WTC11 (cell line): Measurements from ENCODE around the gene ATF4. TPM values are rescaled to one million over a fixed set of nuclear protein-coding genes. Genes with fewer than 3 reads are reported as not detected.

Experiments used
- EMX1 ChIP-seq: fragments of 250-450 bp; sonication (Bioruptor Pico); IDR thresholded peaks from 2 replicates; pipeline ENCODE4 v1.8.0; 2021; ENCODE audit warnings: mild to moderate bottlenecking
- FOXK1 ChIP-seq: sonication (generic); formaldehyde crosslinking; IDR thresholded peaks from 2 replicates; pipeline ENCODE4 v1.8.0; 2022; ENCODE audit warnings: mild to moderate bottlenecking, moderate library complexity, missing genetic modification reagents
- OVOL2 ChIP-seq: fragments of 250-450 bp; sonication (Bioruptor Pico); IDR thresholded peaks from 2 replicates; pipeline ENCODE4 v1.9.0; 2021; ENCODE audit warnings: mild to moderate bottlenecking, borderline replicate concordance
- PRRX2 ChIP-seq: fragments of 250-450 bp; sonication (Bioruptor Pico); IDR thresholded peaks from 2 replicates; pipeline ENCODE4 v1.8.0; 2021; ENCODE audit warnings: mild to moderate bottlenecking
- RELA ChIP-seq: sonication (generic); formaldehyde crosslinking; IDR thresholded peaks from 2 replicates; pipeline ENCODE4 v1.8.1; 2022; ENCODE audit warnings: missing genetic modification reagents, mild to moderate bottlenecking, borderline replicate concordance
- TCF7 ChIP-seq: sonication (generic); formaldehyde crosslinking; IDR thresholded peaks from 2 replicates; pipeline ENCODE4 v1.8.0; 2022; ENCODE audit warnings: mild to moderate bottlenecking, low read depth, missing genetic modification reagents, moderate library complexity
- ZNF138 ChIP-seq: sonication (generic); formaldehyde crosslinking; conservative IDR thresholded peaks from 2 replicates; pipeline ENCODE4 v1.8.1; 2022; ENCODE audit warnings: mild to moderate bottlenecking, moderate library complexity, missing genetic modification reagents
- ZNF219 ChIP-seq: sonication (generic); formaldehyde crosslinking; IDR thresholded peaks from 2 replicates; pipeline ENCODE4 v1.8.0; 2023; ENCODE audit warnings: missing genetic modification reagents, mild to moderate bottlenecking, borderline replicate concordance
- ZNF671 ChIP-seq: fragments of 250-450 bp; sonication (Bioruptor Pico); IDR thresholded peaks from 2 replicates; pipeline ENCODE4 v1.8.0; 2021; ENCODE audit warnings: mild to moderate bottlenecking
- total RNA-seq: library from RNA; stranded (reverse); gene quantifications from 3 replicates; pipeline ENCODE4 v1.2.3, GENCODE V29; 2021
- TF ChIP-seq, protein P1 (sequence below): fragments of 250-450 bp; sonication (Bioruptor Pico); IDR thresholded peaks from 2 replicates; pipeline ENCODE4 v1.8.0; 2021; ENCODE audit warnings: mild to moderate bottlenecking
- TF ChIP-seq, protein P2 (sequence below): fragments of 250-450 bp; sonication (Bioruptor Pico); IDR thresholded peaks from 2 replicates; pipeline ENCODE4 v2.1.2; 2022; ENCODE audit warnings: mild to moderate bottlenecking, moderate library complexity
- TF ChIP-seq, protein P3 (sequence below): sonication (generic); formaldehyde crosslinking; IDR thresholded peaks from 2 replicates; pipeline ENCODE4 v1.8.1; 2023; ENCODE audit warnings: mild to moderate bottlenecking, missing genetic modification reagents
- TF ChIP-seq, protein P4 (sequence below): sonication (generic); formaldehyde crosslinking; IDR thresholded peaks from 2 replicates; pipeline ENCODE4 v1.8.0; 2023; ENCODE audit warnings: missing genetic modification reagents, mild to moderate bottlenecking, borderline replicate concordance
- TF ChIP-seq, protein P5 (sequence below): sonication (generic); formaldehyde crosslinking; IDR thresholded peaks from 2 replicates; pipeline ENCODE4 v1.8.1; 2022; ENCODE audit warnings: mild to moderate bottlenecking, missing genetic modification reagents, moderate library complexity, borderline replicate concordance
- TF ChIP-seq, protein P6 (sequence below): fragments of 250-450 bp; sonication (Bioruptor Pico); IDR thresholded peaks from 2 replicates; pipeline ENCODE4 v1.9.0; 2021; ENCODE audit warnings: mild to moderate bottlenecking, borderline replicate concordance
- TF ChIP-seq, protein P7 (sequence below): sonication (generic); formaldehyde crosslinking; IDR thresholded peaks from 2 replicates; pipeline ENCODE4 v1.8.1; 2022; ENCODE audit warnings: low read depth, mild to moderate bottlenecking, moderate library complexity, missing genetic modification reagents, borderline replicate concordance
- TF ChIP-seq, protein P8 (sequence below): sonication (generic); formaldehyde crosslinking; IDR thresholded peaks from 2 replicates; pipeline ENCODE4 v1.8.1; 2022; ENCODE audit warnings: low read depth, missing genetic modification reagents, borderline replicate concordance
- TF ChIP-seq, protein P9 (sequence below): sonication (generic); formaldehyde crosslinking; IDR thresholded peaks from 2 replicates; pipeline ENCODE4 v1.8.1; 2023; ENCODE audit warnings: mild to moderate bottlenecking, missing genetic modification reagents, moderate library complexity

ATF4 gene
- total RNA-seq, 1 experiment from 2014 or later = 460 TPM

DNA sequence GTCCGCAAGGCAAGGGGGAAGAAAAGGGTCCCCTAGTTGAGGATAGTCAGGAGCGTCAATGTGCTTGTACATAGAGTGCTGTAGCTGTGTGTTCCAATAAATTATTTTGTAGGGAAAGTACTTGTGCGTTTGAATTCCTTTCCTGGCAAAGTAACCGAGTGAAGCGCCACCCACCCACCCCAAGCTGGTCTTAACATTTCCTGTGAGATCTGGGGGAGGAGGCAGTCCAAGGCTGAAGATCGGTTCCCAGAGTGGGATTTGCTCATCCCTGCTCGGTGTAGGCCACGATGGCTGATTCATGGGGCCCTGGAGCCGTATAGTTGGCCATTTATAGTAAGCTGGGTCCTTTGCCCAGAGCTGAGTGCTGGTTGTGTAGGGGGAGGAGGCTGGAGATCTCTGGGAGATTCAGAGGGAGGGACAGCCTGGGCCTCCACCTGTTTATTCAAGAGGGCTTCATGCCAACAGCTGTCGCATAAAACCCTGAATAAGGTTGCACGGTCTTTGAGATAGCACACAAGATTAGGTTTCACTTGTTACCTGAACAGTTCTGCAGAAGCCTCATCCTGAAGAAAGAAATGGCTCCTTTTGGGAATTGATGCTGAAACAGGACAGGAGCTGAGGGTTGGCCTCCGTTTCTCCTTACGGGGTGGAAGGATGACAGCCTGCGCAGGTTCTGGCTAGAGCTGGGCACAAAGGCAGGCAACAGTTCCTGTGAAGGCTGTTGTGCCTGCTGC, 2.4 kb downstream of the ATF4 start (continued):
- TF ChIP-seq, protein P1, sequence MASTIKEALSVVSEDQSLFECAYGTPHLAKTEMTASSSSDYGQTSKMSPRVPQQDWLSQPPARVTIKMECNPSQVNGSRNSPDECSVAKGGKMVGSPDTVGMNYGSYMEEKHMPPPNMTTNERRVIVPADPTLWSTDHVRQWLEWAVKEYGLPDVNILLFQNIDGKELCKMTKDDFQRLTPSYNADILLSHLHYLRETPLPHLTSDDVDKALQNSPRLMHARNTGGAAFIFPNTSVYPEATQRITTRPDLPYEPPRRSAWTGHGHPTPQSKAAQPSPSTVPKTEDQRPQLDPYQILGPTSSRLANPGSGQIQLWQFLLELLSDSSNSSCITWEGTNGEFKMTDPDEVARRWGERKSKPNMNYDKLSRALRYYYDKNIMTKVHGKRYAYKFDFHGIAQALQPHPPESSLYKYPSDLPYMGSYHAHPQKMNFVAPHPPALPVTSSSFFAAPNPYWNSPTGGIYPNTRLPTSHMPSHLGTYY (CRISPR knock-in tag) = peak; percentile 93
- TF ChIP-seq ZNF671 (CRISPR knock-in tag) = peak; percentile 93
- no peak for TF ChIP-seq ZNF138 (CRISPR knock-in tag)
- TF ChIP-seq, protein P2, sequence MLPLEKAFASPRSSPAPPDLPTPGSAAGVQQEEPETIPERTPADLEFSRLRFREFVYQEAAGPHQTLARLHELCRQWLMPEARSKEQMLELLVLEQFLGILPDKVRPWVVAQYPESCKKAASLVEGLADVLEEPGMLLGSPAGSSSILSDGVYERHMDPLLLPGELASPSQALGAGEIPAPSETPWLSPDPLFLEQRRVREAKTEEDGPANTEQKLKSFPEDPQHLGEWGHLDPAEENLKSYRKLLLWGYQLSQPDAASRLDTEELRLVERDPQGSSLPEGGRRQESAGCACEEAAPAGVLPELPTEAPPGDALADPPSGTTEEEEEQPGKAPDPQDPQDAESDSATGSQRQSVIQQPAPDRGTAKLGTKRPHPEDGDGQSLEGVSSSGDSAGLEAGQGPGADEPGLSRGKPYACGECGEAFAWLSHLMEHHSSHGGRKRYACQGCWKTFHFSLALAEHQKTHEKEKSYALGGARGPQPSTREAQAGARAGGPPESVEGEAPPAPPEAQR (CRISPR knock-in tag) = no peak
- no peak for TF ChIP-seq FOXK1 (CRISPR knock-in tag)
- peak; percentile 97 for TF ChIP-seq PRRX2 (CRISPR knock-in tag)
- TF ChIP-seq, protein P3, sequence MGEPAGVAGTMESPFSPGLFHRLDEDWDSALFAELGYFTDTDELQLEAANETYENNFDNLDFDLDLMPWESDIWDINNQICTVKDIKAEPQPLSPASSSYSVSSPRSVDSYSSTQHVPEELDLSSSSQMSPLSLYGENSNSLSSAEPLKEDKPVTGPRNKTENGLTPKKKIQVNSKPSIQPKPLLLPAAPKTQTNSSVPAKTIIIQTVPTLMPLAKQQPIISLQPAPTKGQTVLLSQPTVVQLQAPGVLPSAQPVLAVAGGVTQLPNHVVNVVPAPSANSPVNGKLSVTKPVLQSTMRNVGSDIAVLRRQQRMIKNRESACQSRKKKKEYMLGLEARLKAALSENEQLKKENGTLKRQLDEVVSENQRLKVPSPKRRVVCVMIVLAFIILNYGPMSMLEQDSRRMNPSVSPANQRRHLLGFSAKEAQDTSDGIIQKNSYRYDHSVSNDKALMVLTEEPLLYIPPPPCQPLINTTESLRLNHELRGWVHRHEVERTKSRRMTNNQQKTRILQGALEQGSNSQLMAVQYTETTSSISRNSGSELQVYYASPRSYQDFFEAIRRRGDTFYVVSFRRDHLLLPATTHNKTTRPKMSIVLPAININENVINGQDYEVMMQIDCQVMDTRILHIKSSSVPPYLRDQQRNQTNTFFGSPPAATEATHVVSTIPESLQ (CRISPR knock-in tag) = no peak
- TF ChIP-seq, protein P4, sequence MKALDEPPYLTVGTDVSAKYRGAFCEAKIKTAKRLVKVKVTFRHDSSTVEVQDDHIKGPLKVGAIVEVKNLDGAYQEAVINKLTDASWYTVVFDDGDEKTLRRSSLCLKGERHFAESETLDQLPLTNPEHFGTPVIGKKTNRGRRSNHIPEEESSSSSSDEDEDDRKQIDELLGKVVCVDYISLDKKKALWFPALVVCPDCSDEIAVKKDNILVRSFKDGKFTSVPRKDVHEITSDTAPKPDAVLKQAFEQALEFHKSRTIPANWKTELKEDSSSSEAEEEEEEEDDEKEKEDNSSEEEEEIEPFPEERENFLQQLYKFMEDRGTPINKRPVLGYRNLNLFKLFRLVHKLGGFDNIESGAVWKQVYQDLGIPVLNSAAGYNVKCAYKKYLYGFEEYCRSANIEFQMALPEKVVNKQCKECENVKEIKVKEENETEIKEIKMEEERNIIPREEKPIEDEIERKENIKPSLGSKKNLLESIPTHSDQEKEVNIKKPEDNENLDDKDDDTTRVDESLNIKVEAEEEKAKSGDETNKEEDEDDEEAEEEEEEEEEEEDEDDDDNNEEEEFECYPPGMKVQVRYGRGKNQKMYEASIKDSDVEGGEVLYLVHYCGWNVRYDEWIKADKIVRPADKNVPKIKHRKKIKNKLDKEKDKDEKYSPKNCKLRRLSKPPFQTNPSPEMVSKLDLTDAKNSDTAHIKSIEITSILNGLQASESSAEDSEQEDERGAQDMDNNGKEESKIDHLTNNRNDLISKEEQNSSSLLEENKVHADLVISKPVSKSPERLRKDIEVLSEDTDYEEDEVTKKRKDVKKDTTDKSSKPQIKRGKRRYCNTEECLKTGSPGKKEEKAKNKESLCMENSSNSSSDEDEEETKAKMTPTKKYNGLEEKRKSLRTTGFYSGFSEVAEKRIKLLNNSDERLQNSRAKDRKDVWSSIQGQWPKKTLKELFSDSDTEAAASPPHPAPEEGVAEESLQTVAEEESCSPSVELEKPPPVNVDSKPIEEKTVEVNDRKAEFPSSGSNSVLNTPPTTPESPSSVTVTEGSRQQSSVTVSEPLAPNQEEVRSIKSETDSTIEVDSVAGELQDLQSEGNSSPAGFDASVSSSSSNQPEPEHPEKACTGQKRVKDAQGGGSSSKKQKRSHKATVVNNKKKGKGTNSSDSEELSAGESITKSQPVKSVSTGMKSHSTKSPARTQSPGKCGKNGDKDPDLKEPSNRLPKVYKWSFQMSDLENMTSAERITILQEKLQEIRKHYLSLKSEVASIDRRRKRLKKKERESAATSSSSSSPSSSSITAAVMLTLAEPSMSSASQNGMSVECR (CRISPR knock-in tag) = no peak
- TF ChIP-seq, protein P5, sequence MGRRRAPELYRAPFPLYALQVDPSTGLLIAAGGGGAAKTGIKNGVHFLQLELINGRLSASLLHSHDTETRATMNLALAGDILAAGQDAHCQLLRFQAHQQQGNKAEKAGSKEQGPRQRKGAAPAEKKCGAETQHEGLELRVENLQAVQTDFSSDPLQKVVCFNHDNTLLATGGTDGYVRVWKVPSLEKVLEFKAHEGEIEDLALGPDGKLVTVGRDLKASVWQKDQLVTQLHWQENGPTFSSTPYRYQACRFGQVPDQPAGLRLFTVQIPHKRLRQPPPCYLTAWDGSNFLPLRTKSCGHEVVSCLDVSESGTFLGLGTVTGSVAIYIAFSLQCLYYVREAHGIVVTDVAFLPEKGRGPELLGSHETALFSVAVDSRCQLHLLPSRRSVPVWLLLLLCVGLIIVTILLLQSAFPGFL (CRISPR knock-in tag) = no peak
- TF ChIP-seq ZNF219 (CRISPR knock-in tag) = no peak
- TF ChIP-seq, protein P6, sequence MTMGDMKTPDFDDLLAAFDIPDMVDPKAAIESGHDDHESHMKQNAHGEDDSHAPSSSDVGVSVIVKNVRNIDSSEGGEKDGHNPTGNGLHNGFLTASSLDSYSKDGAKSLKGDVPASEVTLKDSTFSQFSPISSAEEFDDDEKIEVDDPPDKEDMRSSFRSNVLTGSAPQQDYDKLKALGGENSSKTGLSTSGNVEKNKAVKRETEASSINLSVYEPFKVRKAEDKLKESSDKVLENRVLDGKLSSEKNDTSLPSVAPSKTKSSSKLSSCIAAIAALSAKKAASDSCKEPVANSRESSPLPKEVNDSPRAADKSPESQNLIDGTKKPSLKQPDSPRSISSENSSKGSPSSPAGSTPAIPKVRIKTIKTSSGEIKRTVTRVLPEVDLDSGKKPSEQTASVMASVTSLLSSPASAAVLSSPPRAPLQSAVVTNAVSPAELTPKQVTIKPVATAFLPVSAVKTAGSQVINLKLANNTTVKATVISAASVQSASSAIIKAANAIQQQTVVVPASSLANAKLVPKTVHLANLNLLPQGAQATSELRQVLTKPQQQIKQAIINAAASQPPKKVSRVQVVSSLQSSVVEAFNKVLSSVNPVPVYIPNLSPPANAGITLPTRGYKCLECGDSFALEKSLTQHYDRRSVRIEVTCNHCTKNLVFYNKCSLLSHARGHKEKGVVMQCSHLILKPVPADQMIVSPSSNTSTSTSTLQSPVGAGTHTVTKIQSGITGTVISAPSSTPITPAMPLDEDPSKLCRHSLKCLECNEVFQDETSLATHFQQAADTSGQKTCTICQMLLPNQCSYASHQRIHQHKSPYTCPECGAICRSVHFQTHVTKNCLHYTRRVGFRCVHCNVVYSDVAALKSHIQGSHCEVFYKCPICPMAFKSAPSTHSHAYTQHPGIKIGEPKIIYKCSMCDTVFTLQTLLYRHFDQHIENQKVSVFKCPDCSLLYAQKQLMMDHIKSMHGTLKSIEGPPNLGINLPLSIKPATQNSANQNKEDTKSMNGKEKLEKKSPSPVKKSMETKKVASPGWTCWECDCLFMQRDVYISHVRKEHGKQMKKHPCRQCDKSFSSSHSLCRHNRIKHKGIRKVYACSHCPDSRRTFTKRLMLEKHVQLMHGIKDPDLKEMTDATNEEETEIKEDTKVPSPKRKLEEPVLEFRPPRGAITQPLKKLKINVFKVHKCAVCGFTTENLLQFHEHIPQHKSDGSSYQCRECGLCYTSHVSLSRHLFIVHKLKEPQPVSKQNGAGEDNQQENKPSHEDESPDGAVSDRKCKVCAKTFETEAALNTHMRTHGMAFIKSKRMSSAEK = peak; percentile 86
- TF ChIP-seq RELA = no peak
- TF ChIP-seq TCF7 (CRISPR knock-in tag) = no peak
- TF ChIP-seq OVOL2 = no peak
- TF ChIP-seq, protein P7, sequence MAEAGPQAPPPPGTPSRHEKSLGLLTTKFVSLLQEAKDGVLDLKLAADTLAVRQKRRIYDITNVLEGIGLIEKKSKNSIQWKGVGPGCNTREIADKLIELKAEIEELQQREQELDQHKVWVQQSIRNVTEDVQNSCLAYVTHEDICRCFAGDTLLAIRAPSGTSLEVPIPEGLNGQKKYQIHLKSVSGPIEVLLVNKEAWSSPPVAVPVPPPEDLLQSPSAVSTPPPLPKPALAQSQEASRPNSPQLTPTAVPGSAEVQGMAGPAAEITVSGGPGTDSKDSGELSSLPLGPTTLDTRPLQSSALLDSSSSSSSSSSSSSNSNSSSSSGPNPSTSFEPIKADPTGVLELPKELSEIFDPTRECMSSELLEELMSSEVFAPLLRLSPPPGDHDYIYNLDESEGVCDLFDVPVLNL (CRISPR knock-in tag) = no peak
- TF ChIP-seq, protein P8, sequence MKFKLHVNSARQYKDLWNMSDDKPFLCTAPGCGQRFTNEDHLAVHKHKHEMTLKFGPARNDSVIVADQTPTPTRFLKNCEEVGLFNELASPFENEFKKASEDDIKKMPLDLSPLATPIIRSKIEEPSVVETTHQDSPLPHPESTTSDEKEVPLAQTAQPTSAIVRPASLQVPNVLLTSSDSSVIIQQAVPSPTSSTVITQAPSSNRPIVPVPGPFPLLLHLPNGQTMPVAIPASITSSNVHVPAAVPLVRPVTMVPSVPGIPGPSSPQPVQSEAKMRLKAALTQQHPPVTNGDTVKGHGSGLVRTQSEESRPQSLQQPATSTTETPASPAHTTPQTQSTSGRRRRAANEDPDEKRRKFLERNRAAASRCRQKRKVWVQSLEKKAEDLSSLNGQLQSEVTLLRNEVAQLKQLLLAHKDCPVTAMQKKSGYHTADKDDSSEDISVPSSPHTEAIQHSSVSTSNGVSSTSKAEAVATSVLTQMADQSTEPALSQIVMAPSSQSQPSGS (CRISPR knock-in tag) = no peak
- peak; percentile 97 for TF ChIP-seq EMX1
- TF ChIP-seq, protein P9, sequence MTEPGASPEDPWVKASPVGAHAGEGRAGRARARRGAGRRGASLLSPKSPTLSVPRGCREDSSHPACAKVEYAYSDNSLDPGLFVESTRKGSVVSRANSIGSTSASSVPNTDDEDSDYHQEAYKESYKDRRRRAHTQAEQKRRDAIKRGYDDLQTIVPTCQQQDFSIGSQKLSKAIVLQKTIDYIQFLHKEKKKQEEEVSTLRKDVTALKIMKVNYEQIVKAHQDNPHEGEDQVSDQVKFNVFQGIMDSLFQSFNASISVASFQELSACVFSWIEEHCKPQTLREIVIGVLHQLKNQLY (CRISPR knock-in tag) = 0 out of 2 replicates have a peak, but pooled peaks have one; percentile 36
